ENCODE results near the gene THSD8. TPM values are rescaled to one million over a fixed set of nuclear protein-coding genes. Genes with fewer than 3 reads are reported as not detected.

THSD8 gene
- polyA plus RNA-seq, 2 of the 4 experiments (the other 2 are of a cell fraction), result 4.9 TPM; not detected in 1

GRCh38 chr19:12759686-12760085 is 42.2 kb upstream of the THSD8 start:
- ATAC-seq, result no peak
- no peak for FAIRE-seq
- WGBS (ENCODE audit: missing lambda C conversion rate), result 93% methylated on average over 6 of the region's 6 CpGs
- no peak for DNase-seq (ENCODE audit: low read depth in 1 of 2, low spot score in 1 of 2)
- Histone ChIP-seq H3K9me3 (no peaks in the 10 kb centered on the region), H3K4me2 (no peak overlapping the region), H3K4me1 (0 out of 3 replicates have a peak, but pooled peaks cover 3% of the 10 kb centered on the region), H3K27ac (no peak overlapping the region), H3K4me3 (no peak overlapping the region)
- TF ChIP-seq GATA3 (IDR thresholded peaks at IDR 0.05; ENCODE audit: borderline replicate concordance), result no peak
- TF ChIP-seq, protein P1, sequence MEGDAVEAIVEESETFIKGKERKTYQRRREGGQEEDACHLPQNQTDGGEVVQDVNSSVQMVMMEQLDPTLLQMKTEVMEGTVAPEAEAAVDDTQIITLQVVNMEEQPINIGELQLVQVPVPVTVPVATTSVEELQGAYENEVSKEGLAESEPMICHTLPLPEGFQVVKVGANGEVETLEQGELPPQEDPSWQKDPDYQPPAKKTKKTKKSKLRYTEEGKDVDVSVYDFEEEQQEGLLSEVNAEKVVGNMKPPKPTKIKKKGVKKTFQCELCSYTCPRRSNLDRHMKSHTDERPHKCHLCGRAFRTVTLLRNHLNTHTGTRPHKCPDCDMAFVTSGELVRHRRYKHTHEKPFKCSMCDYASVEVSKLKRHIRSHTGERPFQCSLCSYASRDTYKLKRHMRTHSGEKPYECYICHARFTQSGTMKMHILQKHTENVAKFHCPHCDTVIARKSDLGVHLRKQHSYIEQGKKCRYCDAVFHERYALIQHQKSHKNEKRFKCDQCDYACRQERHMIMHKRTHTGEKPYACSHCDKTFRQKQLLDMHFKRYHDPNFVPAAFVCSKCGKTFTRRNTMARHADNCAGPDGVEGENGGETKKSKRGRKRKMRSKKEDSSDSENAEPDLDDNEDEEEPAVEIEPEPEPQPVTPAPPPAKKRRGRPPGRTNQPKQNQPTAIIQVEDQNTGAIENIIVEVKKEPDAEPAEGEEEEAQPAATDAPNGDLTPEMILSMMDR (IDR thresholded peaks at IDR 0.05), result no peak
- no peak for TF ChIP-seq ESRRA (IDR thresholded peaks at IDR 0.05; ENCODE audit: borderline replicate concordance, low read length)
- ChIA-PET CTCF (interaction anchor here (0.9 to 38.2 kb wide), 13 partner anchors 9 to 131 kb away, joined by 3 to 901 read pairs (median 6); partner anchors contain the start of genes BEST2, GCDH, GET3 and HOOK2), POLR2A (no interaction called here)

DNA sequence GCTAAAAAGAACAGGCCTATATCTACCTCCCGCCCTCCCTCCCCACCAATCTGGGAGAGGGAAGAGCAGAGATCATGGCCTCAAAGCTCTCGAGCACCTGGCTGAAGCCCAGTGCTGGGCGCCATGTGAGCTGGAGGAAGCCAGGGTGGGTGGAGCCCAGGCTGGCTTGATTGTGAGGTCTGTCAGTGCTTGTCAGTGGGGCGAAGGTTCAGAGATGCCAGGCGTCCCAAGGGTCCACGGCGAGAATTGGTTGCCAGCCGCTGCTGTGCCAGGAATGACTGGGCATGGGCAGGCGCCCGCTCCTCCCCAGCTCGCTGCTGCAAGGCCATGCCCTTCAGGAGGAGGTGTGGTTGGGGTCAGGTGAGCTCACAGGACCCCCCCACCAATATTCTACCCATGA is 38.8 kb upstream of the THSD8 start:
- H3K4me2 ChIP-seq, result no peak overlapping the region
- no peak for FAIRE-seq
- TF ChIP-seq EHF (CRISPR knock-in tag; IDR thresholded peaks at IDR 0.05) (no peak), RCOR1 (IDR thresholded peaks at IDR 0.05; ENCODE audit: low read depth, low read length) (no peak), MYC (IDR thresholded peaks at IDR 0.05; ENCODE audit: borderline replicate concordance, low read length) (no peak), GATA3 (IDR thresholded peaks at IDR 0.05; ENCODE audit: borderline replicate concordance) (no peak), CHD2 (IDR thresholded peaks at IDR 0.05; ENCODE audit: low read length, partially characterized antibody) (no peak), HOXA7 (CRISPR knock-in tag; IDR thresholded peaks at IDR 0.05) (no peak), CBX2 (IDR thresholded peaks at IDR 0.05; ENCODE audit: borderline replicate concordance, low read depth) (no peak), FOXS1 (CRISPR knock-in tag; IDR thresholded peaks at IDR 0.05) (no peak), MAZ (IDR thresholded peaks at IDR 0.05; ENCODE audit: borderline replicate concordance, low read depth, low read length) (no peak), POLR2AphosphoS2 (conservative IDR thresholded peaks at IDR 0.05; ENCODE audit: low read length) (no peak), BHLHE40 (IDR thresholded peaks at IDR 0.05; ENCODE audit: low read depth, low read length) (no peak), RFX5 (IDR thresholded peaks at IDR 0.05) (no peak)
- ChIA-PET POLR2A (no interaction called here), CTCF (interaction anchor here (0.9 to 38.2 kb wide), 7 partner anchors 6 to 84 kb away, joined by 3 to 901 read pairs (median 79); partner anchors contain the start of genes BEST2, GET3, HOOK2 and JUNB)
- H3K4me1 ChIP-seq, result no peaks in the 10 kb centered on the region
- no peak for ATAC-seq
- H3K9me3 ChIP-seq, result no peaks in the 10 kb centered on the region
- DNase-seq (ENCODE audit: low read depth in 1 of 2, low spot score in 1 of 2), result no peak
- no peak overlapping the region for H3K27ac ChIP-seq
- WGBS (ENCODE audit: missing lambda C conversion rate), result 95% methylated on average over 11 of the region's 11 CpGs
- H3K4me3 ChIP-seq, result no peak overlapping the region

DNA sequence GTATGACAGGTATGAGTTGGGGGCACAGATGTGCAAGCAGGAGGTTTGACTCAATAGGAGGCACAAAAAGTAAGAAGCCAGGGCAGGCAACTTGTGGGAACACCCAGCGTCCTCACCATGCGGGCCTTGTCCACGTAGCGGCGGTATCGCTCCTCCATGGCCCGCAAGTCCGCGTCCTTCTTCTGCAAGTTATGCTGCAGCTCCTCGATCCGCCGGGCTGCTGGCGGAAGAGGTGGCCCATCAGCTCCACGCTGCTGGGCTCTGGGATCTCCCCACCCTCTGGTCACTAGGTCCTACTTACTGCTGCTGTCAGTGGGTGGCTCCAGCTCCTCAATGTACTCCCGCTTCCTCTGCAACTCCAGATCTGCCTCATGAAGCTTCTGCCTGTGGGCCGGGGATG is 37.2 kb upstream of the THSD8 start:
- POLR2A ChIA-PET, result interaction anchor here (2.1 kb wide), 1 partner anchor 28 kb away, joined by 32 read pairs; the partner anchor contains the start of gene JUNB
- 94% methylated on average over 16 of the region's 16 CpGs for WGBS (ENCODE audit: missing lambda C conversion rate)
- H3K4me1 ChIP-seq, result no peaks in the 10 kb centered on the region
- TF ChIP-seq FOXS1 (CRISPR knock-in tag; IDR thresholded peaks at IDR 0.05), result no peak
- no peak for TF ChIP-seq EP300 (IDR thresholded peaks at IDR 0.05)
- no peak for TF ChIP-seq MAZ (IDR thresholded peaks at IDR 0.05; ENCODE audit: borderline replicate concordance, low read depth, low read length)
- no peak for TF ChIP-seq CBX2 (IDR thresholded peaks at IDR 0.05; ENCODE audit: borderline replicate concordance, low read depth)
- TF ChIP-seq, protein P2, sequence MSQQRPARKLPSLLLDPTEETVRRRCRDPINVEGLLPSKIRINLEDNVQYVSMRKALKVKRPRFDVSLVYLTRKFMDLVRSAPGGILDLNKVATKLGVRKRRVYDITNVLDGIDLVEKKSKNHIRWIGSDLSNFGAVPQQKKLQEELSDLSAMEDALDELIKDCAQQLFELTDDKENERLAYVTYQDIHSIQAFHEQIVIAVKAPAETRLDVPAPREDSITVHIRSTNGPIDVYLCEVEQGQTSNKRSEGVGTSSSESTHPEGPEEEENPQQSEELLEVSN (IDR thresholded peaks at IDR 0.05; ENCODE audit: borderline replicate concordance, low read depth), result no peak
- TF ChIP-seq TFCP2L1 (CRISPR knock-in tag; IDR thresholded peaks at IDR 0.05), result no peak
- TF ChIP-seq HEYL (CRISPR knock-in tag; IDR thresholded peaks at IDR 0.05), result no peak
- TF ChIP-seq BHLHE40 (IDR thresholded peaks at IDR 0.05; ENCODE audit: low read depth, low read length), result no peak
- H3K4me3 ChIP-seq, result no peak overlapping the region
- no peak for FAIRE-seq
- DNase-seq (ENCODE audit: low read depth in 1 of 2, low spot score in 1 of 2), result no peak
- ATAC-seq, result no peak
- H3K9me3 ChIP-seq, result no peaks in the 10 kb centered on the region
- no peak overlapping the region for H3K27ac ChIP-seq
- CTCF ChIA-PET, result interaction anchor here (0.6 to 38.2 kb wide), 15 partner anchors 4 to 183 kb away, joined by 3 to 901 read pairs (median 8); partner anchors contain the start of genes BEST2, DNASE2, GET3 and HOOK2
- H3K4me2 ChIP-seq, result no peak overlapping the region

Measured in A549 (cell line).